Occipital lobe (tissue), 2 donors: Measurements from ENCODE around the gene PEAK1. TPM values are rescaled to one million over a fixed set of nuclear protein-coding genes. Genes with fewer than 3 reads are reported as not detected.

Experiments used
- DNase-seq: peaks from one replicate; lab custom pipeline; 2025; lab: John Stamatoyannopoulos, UW
- total RNA-seq: library from RNA; depleted of rRNA; stranded (reverse); fragments of >200 nt; gene quantifications from one replicate; pipeline ENCODE4 v1.2.3, GENCODE V29; 2014

Gene PEAK1
- total RNA-seq, 1 donor from 2014 or later: 25.4 TPM

DNA sequence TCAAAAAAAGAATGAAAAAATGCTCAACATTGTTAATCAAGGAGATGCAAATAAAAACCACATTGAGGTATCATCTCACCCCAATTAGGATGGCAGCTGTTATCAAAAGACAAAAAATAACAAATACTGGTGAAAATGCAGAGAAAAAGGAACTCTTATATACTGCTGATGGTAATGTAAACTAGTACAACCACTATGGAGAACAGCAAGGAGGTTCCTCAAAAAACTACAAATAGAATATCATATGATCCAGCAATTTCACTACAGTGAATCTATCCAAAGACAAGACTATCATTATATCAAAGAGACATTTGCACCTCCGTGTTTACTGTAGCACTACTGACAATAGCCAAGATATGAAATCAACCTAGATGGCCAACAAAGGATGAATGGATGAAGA is 58.4 kb downstream of the PEAK1 start:
- DNase-seq: no peak

DNA sequence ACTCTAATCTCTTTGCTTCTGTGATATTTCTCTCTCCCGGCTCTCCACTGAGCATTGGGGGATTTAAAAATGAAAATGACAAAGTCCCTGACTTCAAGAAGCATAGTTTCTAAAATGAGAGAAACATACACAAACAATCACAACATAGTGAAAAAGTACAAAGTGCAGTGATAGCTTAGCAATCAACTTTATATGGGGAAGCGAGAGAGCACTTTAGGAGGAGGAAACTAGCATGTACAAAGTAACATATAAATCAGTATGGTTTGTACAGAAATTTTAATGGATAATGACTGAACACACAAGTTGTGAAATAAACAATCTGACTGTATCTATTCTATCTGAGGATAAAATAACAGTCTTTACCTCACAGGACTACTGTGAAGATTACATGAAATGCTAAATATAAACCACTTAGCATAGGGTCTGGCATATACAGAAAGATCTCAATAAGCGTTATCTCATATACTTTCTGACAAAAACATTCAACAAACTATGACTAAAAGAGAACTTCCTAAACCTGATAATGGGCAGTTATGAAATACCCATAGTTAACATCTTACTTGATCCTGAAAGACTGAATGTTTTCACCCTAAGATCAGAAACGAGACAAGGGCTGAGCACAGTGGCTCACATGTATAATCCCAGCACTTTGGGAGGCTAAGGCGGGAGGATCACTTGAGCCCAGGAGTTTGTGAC is 61.2 kb downstream of the PEAK1 start:
- no peak for DNase-seq

DNA sequence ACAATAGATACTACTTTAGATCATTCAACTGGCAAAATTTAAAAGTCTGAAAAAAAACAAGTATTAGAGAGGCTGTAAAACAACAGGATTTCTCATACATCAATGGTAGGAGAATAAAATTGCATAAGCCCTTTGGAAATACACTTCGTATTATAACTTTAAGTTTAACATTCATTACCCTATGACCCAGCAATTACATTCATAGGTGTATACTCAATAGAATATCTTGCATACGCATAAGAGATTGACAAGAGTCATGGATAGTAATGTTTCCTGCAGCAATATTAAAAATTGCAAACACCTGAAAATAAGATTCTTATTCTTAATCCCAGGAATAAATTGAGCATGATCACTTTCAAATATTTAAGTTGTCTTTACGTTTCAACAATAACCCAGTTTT is 63.6 kb downstream of the PEAK1 start:
- DNase-seq: no peak

DNA sequence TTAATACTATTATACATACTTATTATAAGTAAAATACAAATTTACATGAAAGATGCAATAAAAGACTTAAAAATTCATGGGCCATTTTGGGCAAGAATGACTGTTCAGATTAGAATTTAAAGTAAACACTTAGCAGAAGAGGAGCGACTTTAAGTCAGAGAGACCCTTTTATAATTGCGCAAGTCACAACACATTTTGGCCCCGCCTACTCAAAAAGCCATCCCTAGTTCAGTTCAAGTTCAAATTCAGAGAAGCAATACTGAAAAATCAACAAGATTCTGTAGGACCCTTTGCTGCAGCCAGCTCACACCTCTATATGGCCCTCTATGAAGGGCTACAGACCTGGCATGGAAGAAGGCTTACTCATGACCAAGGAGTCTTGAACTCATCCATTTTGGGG is 64.6 kb downstream of the PEAK1 start:
- no peak for DNase-seq

DNA sequence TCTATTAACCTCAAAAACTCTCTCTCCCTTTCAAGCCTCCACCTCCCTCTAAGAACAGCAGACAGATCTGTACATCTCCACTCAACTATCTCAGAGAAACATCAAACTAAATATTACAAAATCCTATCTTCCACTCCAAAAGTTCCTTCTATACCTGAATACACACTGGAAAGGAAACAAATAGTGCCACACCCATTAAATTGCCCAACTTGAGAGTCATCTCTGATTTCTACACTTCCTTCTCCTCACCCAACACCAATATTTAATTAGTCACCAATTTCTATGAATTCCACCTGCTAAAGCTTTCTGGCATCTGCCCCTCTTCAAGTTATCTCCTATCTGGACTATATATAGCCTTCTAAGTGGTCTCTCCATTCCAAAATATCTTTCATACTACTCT is 65.8 kb downstream of the PEAK1 start:
- DNase-seq: no peak

DNA sequence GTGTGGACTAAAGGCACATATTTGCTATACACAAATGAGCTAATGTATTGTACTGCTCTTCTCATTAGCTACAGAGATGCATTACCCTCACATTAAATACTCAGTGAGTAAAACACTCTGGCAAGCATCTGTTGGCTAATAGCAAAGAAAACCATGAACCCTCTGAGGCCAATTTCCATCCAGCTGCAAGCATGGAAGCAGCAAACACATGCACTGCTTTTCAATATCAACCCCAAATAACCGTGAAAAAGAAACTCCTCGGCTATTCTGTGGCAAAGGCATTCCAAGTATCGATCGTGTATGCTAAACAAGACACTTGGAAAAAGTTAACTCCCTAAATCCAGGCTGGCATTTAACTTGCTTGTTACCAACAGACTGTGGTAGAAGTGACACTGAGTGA is 67.0 kb downstream of the PEAK1 start:
- no peak for DNase-seq

DNA sequence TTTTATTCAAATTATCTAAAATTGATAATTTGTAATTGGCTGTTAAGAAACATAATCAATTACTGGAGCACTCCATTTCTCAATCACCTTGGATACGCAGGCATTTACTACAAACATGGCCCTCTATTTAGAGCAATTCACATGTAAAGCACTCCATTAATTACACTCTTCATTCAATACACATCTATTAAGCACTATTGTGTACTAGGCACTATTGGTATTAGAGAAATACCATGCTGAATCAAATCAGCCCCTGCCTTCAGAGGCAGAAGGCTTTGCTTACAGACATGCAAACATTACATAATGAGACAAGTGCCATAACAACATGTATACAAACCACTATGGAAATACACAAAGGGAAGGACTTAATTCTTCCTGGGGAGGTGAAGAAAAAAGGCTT is 69.1 kb downstream of the PEAK1 start:
- DNase-seq: no peak

DNA sequence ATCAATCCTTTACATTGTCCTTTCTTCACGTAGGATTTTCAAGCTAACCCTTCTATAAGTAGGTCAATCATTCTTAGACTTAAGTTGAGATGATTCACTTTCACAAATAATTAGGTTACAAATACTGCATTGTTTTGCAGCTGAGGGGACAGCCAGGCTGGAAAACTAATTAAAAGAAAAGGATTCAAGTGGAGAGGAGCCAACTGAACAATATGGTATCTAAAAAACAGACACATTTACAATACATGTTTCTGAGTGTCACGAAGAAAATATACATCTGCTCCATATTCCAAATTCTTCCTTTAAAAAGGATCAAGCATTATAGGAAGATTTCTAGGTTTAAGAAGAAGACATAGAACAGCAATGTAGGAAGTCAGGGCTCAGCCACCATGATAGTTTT is 70.2 kb downstream of the PEAK1 start:
- no peak for DNase-seq

DNA sequence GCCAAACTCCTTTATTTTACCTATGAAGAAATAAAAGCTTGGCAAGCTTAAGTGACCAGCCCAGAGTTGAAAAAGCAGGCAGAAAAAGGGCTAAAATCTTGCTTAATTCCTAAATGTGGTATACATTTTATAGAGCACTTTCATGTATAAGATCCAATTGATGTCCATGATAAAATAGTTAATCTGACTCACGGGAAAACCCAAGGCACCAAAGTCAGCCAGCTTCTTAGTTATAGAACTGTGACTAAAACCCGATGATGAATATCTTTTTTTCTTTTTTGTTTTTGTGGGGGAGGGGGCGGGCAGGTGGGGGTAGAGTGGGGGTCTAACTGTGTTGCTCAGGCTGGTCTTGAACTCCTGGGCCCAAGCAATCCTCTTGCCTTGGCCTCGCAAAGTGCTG is 71.4 kb downstream of the PEAK1 start:
- no peak for DNase-seq

DNA sequence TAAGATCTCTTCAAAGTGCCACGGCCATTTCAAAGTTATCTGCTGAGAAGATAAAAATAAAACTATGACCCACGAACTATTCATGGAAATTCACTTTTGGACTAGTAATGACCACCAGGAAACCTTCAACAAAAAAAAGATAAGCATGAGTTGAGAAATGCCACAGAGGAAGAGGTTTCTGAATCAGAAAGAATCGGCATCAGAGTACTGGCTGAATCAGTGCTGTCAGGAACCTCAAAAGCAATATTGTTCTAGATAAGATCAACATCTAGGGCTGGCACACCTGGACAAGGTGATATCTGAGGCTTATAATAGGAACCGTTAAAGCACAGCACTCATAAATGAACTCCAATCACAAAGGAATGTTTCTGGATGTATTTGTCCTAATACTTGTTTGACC is 72.7 kb downstream of the PEAK1 start:
- DNase-seq: no peak

DNA sequence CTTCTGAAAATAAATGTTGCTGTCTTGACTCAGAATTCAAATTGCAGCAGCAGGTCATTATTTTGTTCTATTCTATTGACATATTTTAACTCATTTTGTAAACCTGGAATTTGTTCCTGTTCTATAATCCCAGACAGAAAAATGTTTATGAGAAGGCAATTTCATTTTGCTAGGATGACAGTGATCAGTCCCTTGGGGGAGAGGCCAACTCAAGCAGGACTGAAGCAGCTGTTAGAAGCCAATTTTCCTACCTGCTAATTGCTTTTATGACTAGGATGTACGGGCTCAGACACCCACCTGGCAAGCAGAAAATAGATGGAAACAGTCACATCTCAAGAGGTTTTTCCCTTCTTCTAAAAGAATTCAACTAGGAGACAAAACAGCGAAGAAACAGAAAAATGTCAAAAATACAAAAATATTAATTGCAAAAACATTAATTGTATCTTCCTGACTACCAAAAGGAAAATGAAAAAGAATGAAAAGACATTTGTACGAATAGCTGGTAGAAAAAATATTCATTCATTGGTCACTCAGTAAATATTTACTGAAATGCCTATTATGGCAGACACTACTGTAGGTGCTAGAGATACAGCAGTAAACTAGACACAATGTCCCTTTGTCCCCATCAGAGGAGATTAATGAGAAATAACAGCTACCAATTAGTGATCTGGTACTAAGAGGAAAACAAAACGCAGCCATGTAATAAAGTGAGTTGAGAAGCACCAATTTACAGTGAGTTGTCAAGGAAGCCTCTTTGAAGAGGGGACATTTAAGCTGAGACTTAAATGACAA is 73.5 kb downstream of the PEAK1 start:
- DNase-seq: no peak

DNA sequence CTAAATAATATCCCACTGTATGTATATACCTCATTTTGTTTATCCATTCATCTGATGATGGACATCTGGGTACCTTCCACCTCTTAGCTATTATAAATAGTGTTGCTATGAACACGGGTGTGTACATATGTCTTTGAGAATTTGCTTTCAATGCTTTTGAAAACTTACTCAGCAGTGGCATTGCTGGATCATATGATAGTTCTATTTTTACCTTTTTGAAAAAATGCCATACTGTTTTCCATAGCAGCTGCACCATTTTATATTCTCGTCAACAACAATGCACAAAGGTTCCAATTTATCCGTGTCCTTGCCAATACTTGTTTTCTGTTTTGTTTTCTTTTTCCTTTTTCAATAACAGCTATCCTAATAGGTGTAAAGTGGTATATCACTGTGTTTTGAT is 77.1 kb downstream of the PEAK1 start:
- DNase-seq: no peak

DNA sequence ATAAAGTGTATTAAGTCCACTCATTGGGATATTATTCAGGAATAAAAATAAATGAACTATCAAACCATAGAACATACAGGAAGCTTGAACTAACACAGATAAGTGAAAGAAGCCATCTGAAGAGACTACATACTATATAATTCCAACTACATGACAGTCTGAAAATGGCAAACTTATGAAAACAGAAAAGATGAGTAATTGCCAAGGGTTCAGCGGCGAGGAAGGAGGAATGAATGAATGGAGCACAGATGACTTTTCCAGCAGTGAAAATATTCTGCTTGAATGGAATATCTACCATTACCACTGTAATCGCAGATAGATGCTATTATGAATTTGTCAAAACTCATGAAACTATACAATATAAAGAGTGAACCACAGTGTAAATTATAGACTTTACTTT is 79.7 kb downstream of the PEAK1 start:
- no peak for DNase-seq

DNA sequence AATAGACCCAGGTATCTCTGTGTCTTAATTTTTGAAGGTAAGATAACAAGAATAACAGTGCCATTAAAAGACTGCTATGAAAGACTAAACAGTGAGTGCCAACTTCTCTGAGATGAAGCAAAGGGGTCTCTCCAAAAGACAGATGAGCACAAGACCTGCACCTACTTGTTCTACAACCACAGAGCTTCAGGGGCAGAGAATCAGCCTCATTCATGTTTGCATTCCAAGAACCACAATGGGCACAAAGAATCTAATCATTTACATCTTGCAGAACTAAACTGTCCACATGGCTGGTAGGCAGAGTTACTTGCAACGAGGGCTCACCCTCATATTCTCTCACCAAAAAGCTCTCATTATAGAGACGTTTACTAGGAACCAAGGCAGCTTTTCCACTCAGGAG is 83.9 kb downstream of the PEAK1 start:
- no peak for DNase-seq

DNA sequence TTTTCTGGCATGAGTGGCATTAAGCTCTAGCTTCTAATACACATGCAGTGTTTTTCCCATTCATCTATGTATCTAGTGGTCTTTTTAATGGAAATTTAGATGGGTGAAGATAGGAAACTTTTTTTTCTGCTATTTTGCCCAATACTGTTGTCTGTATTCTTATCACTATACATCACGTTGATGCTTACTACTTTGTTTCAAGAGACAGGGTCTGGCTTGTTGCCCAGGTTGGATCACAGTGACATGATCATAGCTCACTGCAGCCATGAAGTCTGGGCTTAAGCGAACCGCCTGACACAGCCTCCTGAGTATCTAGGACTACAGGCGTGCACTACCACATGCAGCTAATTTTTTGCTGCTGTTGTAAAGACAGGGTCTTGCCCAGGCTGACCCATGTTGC is 84.6 kb downstream of the PEAK1 start:
- DNase-seq: no peak

DNA sequence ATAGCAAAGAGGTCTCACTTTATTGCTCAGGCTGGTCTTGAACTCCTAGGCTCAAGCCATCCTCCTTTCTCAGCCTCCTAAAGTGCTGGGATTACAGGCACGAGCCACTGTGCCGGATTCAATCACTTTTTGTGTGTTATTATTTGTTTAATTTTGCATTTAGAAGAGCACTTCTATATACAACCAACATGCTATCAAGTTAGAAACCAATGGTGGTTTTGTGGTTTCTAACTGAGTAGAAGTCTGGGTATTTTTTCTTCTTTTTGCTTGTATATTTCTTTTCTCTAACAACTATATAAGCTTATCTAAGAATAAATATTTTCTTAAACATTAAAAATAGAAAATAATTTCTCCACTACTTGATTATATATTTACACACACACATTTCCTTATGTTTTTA is 86.7 kb downstream of the PEAK1 start:
- DNase-seq: no peak

DNA sequence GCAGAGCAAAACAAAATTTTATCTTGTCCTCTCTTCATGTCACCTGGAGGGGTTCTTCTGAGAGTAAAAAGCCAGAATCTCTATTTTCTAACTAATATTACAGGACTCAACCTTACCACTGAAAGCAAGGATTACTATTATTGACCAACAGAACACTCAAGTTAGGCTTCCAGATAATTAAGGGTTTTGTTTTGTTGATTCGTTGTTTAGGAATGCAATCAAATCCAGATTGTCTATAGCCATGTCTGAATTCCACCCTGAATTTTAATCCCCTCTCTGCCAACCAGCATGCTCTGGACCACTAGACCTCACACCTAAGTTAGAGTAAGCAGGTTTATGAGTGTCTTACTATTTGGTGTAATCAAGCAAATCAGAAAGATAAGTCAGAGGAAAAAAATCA is 90.7 kb downstream of the PEAK1 start:
- DNase-seq: no peak

DNA sequence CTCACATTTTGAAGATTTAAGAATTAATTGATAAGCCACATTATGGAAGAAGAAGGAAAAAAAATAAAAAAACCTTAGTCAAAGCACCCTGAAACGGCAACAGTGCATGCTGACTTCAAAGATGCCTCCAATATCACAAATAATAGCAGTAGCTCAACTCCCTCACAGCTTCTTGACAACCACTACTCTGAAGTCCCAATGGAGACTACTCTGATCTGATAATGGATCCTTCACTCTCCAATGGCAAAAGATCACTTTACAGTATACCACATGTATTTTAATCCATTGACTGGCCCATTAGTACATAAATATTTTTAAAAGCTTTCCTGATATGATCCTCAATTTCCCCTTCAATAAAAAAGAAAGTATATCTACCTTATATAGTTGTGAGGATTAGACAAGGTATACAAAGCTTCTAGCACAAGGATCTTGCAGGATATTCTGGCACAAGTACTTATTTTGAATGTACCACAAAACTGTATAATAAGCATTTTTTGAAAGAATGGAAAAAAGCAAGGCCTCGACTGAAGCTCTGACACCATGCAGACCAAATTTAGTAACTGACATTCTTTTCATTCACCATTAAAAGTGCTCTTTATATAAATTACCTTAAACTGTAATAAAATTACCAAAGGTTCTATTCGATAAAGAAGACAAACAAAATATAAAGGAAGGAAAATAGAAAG is 91.9 kb downstream of the PEAK1 start:
- DNase-seq: no peak

DNA sequence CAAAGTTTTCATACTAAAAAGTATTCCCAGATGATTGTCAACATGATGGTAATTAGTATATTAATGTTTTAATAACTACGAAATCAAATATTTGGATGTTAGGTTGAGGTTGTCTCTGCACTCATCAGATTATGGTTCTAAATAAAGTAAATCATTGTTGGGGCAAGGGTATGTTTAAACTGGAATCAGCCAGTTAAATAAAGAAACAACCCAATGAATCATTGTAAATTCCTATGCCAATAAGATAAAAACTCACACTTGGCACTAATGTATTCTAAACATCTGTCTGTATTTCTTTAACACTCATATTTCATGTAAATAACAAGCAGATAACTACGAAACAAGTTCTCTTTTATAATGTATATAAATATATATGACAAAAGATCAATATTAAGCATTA is 92.7 kb downstream of the PEAK1 start:
- DNase-seq: no peak

DNA sequence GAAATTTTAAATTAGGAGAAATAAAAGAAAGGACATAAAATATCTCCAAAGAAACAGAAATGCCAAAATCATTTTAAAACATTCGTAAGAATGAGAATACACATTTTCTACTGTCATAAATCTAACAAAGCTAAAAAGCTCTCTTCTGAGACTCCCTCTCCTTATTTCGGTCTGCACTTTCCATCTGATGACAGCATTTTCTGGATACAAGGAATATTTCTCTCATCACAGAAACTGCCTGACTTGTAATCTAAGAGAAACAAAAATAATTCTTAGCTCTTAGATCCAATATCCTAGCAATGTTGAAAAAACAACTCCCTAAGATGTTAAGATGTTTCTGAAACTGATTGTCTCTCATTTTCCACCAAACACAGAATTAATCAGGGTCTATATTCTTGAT is 93.5 kb downstream of the PEAK1 start:
- DNase-seq: no peak

DNA sequence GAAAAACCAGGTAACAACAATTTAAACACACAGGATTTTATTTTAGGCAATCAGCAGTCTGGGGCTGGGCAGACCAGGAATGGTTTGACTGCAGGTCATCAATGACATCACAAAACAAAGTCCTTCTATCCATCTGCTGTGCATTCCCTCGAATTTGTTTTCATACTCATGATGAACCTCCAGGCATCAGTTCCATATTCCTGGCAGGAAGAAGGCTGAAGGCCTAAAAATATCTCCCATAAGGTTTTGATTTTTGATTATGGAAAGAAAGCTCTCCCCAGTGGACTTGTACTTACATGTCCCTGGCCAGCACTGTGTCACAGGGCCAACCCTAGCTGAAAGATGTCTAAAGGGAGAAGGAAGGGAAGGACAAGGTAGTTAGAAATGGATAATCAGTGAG is 107.4 kb downstream of the PEAK1 start:
- DNase-seq: no peak

DNA sequence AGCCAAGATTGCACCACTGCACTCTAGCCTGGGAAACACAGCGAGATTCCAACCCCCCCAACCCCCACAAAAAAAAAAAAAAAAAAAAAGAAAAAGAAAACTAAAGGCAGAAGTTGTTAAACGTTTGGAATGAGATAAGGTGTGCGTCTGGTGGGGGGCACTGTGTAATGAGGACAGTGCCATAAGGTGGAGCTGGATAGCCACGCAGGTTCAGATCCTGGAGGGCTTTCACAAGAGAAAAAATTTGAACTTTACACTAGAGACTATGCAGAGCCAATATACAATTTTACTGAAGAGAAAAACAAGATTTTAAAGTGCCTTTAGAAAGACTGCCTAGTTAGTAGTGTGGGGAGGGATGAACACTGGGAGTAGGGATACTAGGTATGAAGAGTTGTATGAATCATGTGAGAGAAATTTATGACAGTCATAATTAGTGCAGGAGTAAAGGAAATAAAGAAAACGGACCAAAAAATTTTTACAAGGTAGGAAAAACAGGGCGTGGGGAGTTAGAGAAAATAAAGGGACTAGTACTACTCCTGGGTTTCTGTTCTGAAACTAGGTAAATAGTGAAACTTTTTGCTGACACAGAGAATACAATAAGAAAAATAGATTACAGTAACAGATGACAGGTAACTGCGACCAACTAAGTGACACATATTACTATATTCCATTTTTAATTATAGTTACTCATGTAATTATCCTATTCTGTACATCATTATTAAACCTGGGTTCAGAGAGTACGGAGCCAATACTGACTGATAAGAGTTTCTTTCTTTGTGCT is 108.1 kb downstream of the PEAK1 start:
- DNase-seq: no peak
